H9 (cell line): ENCODE data around the gene SLC46A2. TPM values are rescaled to one million over a fixed set of nuclear protein-coding genes. Genes with fewer than 3 reads are reported as not detected.

Experiments
- DNase-seq: peaks from one replicate; pipeline ENCODE4 v3.0.0-alpha.2; 2017
- H2AFZ ChIP-seq: one replicate; pipeline ENCODE4 v1.6.1; 2013; ENCODE audit warnings: mild to moderate bottlenecking, low read length, control low read depth, moderate library complexity
- H2AK5ac ChIP-seq: 2 replicates; pipeline ENCODE4 v1.6.1; 2013; ENCODE audit warnings: low read length, control low read depth, mixed read lengths; ENCODE audit not compliant: insufficient read length
- H2BK120ac ChIP-seq: one replicate; pipeline ENCODE4 v1.6.1; 2013; ENCODE audit warnings: low read depth, mild to moderate bottlenecking, low read length, control low read depth, inconsistent platforms; ENCODE audit not compliant: poor library complexity, severe bottlenecking
- H2BK12ac ChIP-seq: 2 replicates; pipeline ENCODE4 v1.6.1; 2013; ENCODE audit warnings: low read length, control low read depth, mixed read lengths, low read depth; ENCODE audit not compliant: insufficient read length
- H2BK15ac ChIP-seq: 2 replicates; pipeline ENCODE4 v1.6.1; 2013; ENCODE audit warnings: low read depth, low read length, control low read depth
- H2BK20ac ChIP-seq: one replicate; pipeline ENCODE4 v1.6.1; 2013; ENCODE audit warnings: low read depth, mild to moderate bottlenecking, low read length, control low read depth, inconsistent platforms; ENCODE audit not compliant: poor library complexity, severe bottlenecking
- H2BK5ac ChIP-seq: 2 replicates; pipeline ENCODE4 v1.6.1; 2013; ENCODE audit warnings: low read length, control low read depth, mixed read lengths; ENCODE audit not compliant: insufficient read length
- H3K14ac ChIP-seq: 2 replicates; pipeline ENCODE4 v1.6.1; 2013; ENCODE audit warnings: low read length, control low read depth; ENCODE audit not compliant: insufficient read depth
- H3K18ac ChIP-seq: 2 replicates; pipeline ENCODE4 v1.6.1; 2013; ENCODE audit warnings: low read depth, mild to moderate bottlenecking, mixed read lengths, low read length, control low read depth; ENCODE audit not compliant: insufficient read length
- H3K23ac ChIP-seq: 2 replicates; pipeline ENCODE4 v1.6.1; 2013; ENCODE audit warnings: low read length, control low read depth, mixed read lengths, low read depth; ENCODE audit not compliant: insufficient read length
- H3K23me2 ChIP-seq: 2 replicates; pipeline ENCODE4 v1.6.1; 2013; ENCODE audit warnings: low read depth, mild to moderate bottlenecking, mixed read lengths, low read length, control low read depth; ENCODE audit not compliant: insufficient read length, poor library complexity, severe bottlenecking
- H3K27ac ChIP-seq: 2 replicates; pipeline ENCODE4 v1.5.1; 2013; ENCODE audit warnings: low read length, control low read depth, mixed read lengths, low read depth; ENCODE audit not compliant: insufficient read length
- H3K27me3 ChIP-seq: 2 replicates; pipeline ENCODE4 v1.6.1; 2013; ENCODE audit warnings: low read length, control low read depth, inconsistent platforms; ENCODE audit not compliant: insufficient read depth
- H3K4ac ChIP-seq: 2 replicates; pipeline ENCODE4 v1.6.1; 2013; ENCODE audit warnings: low read depth, mild to moderate bottlenecking, control low read depth, inconsistent platforms, low read length, moderate library complexity
- H3K4me1 ChIP-seq: 2 replicates; pipeline ENCODE4 v1.6.1; 2013; ENCODE audit warnings: low read length, control low read depth, inconsistent platforms; ENCODE audit not compliant: insufficient read depth
- H3K4me2 ChIP-seq: 2 replicates; pipeline ENCODE4 v1.6.1; 2013; ENCODE audit warnings: low read length, control low read depth, mixed read lengths; ENCODE audit not compliant: insufficient read length, insufficient read depth
- H3K56ac ChIP-seq: 2 replicates; pipeline ENCODE4 v1.6.1; 2013; ENCODE audit warnings: low read depth, mild to moderate bottlenecking, mixed read lengths, low read length, control low read depth; ENCODE audit not compliant: insufficient read length
- H3K79me1 ChIP-seq: 2 replicates; pipeline ENCODE4 v1.6.1; 2013; ENCODE audit warnings: low read depth, mild to moderate bottlenecking, moderate library complexity, low read length, control low read depth, inconsistent platforms; ENCODE audit not compliant: insufficient read depth, poor library complexity, severe bottlenecking
- H3K79me2 ChIP-seq: 2 replicates; pipeline ENCODE4 v1.6.1; 2013; ENCODE audit warnings: low read length, control low read depth, inconsistent platforms; ENCODE audit not compliant: insufficient read depth
- H3K9ac ChIP-seq: 2 replicates; pipeline ENCODE4 v1.6.1; 2013; ENCODE audit warnings: low read length, control low read depth, mixed read lengths; ENCODE audit not compliant: insufficient read length; ENCODE audit errors: extremely low read depth
- H3K9me3 ChIP-seq: one replicate; pipeline ENCODE4 v1.6.1; 2013; ENCODE audit warnings: low read depth, low read length, inconsistent platforms; ENCODE audit not compliant: control insufficient read depth
- H3T11ph ChIP-seq: one replicate; pipeline ENCODE4 v1.6.1; 2013; ENCODE audit warnings: mild to moderate bottlenecking, low read length, control low read depth, inconsistent platforms
- H4K20me1 ChIP-seq: one replicate; pipeline ENCODE4 v1.6.1; 2013; ENCODE audit not compliant: control insufficient read depth, insufficient read length, insufficient read depth
- H4K5ac ChIP-seq: 2 replicates; pipeline ENCODE4 v1.6.1; 2013; ENCODE audit warnings: low read depth, mild to moderate bottlenecking, mixed read lengths, low read length, control low read depth; ENCODE audit not compliant: insufficient read length
- H4K8ac ChIP-seq: replicated peaks from 2 replicates; pipeline ENCODE4 v1.6.1; 2013; ENCODE audit warnings: low read length, control low read depth, mixed read lengths, low read depth; ENCODE audit not compliant: insufficient read length
- H4K91ac ChIP-seq: 2 replicates; pipeline ENCODE4 v1.6.1; 2013; ENCODE audit warnings: low read depth, mild to moderate bottlenecking, moderate library complexity, mixed read lengths, low read length, control low read depth; ENCODE audit not compliant: insufficient read length
- H3K27ac Mint-ChIP-seq, 3 experiments: 2 replicates in 2 of 3; 3 replicates in 1 of 3; pipeline ENCODE4 v1.8.0; 2020 to 2021; ENCODE audit warnings: mixed read lengths in 3 of 3, mild to moderate bottlenecking in 1 of 3, moderate library complexity in 1 of 3
- H3K27me3 Mint-ChIP-seq: 2 replicates; pipeline ENCODE4 v1.8.0; 2021; ENCODE audit warnings: low read depth, mild to moderate bottlenecking, moderate library complexity, mixed read lengths
- H3K36me3 Mint-ChIP-seq, 3 experiments: 2 replicates in 2 of 3; 3 replicates in 1 of 3; pipeline ENCODE4 v1.8.0; 2020 to 2021; ENCODE audit warnings: low read depth in 3 of 3, mixed read lengths in 3 of 3; ENCODE audit not compliant: insufficient read depth in 1 of 3
- H3K4me1 Mint-ChIP-seq, 2 experiments: 2 replicates each; pipeline ENCODE4 v1.8.0; 2020; ENCODE audit warnings: mixed read lengths in 2 of 2
- H3K4me3 Mint-ChIP-seq, 2 experiments: 2 replicates in 1 of 2; 3 replicates in 1 of 2; pipeline ENCODE4 v1.8.0; 2020 to 2021; ENCODE audit warnings: mild to moderate bottlenecking in 2 of 2, mixed read lengths in 2 of 2, moderate library complexity in 1 of 2
- H3K9me3 Mint-ChIP-seq, 2 experiments: 2 replicates in 1 of 2; 3 replicates in 1 of 2; pipeline ENCODE4 v1.8.0; 2020; ENCODE audit warnings: mild to moderate bottlenecking in 2 of 2, mixed read lengths in 2 of 2, moderate library complexity in 1 of 2
- WGBS: extraction: QIAGEN DNeasy Blood & Tissue Kit; methylation state at CpG from one replicate; pipeline ENCODE4 v1.1.7; 2013; ENCODE audit warnings: missing lambda C conversion rate, low lambda C conversion rate, mixed read lengths; ENCODE audit not compliant: insufficient read length; ENCODE audit errors: extremely low coverage; 5-methylcytosine and 5-hydroxymethylcytosine counted together
- total RNA-seq: library from RNA; stranded (reverse); gene quantifications from 2 replicates; pipeline ENCODE4 v1.2.1, GENCODE V29; 2021
- TF ChIP-seq, protein P1 (sequence below): fragments of 200-600 bp; sonication (generic); conservative IDR thresholded peaks from 3 replicates; pipeline ENCODE4 v1.8.0; 2021; ENCODE audit warnings: antibody characterized with exemption, mild to moderate bottlenecking

The SLC46A2 gene
- total RNA-seq, 1 experiment from 2014 or later, result not detected

- no peaks in the 10 kb centered on the region for H3K27me3 Mint-ChIP-seq
These were observed 33.8 kb downstream of the SLC46A2 start for GRCh38 chr9:112856843-112857242.

More at GRCh38 chr9:112856843-112857242, 33.8 kb downstream of the SLC46A2 start:
- H3K79me2 ChIP-seq, result no peaks in the 10 kb centered on the region
- no peak overlapping the region for H3T11ph ChIP-seq
- no peak overlapping the region for H3K18ac ChIP-seq
- H2AFZ ChIP-seq, result no peak overlapping the region
- H3K9ac ChIP-seq, result no peak overlapping the region
- WGBS, result no CpG with 5 or more reads among the region's 14 CpGs
- H3K4me1 Mint-ChIP-seq, result peaks cover 4 to 7% of the 10 kb centered on the region in 2 experiments
- no peaks in the 10 kb centered on the region for H3K79me1 ChIP-seq
- DNase-seq, result no peak
- H2AK5ac ChIP-seq, result no peak overlapping the region
- no peaks in the 10 kb centered on the region for H3K23me2 ChIP-seq
- no peaks in the 10 kb centered on the region for H3K27me3 ChIP-seq
- H2BK5ac ChIP-seq, result no peak overlapping the region
- H2BK120ac ChIP-seq, result no peak overlapping the region
- H4K91ac ChIP-seq, result no peak overlapping the region
- H3K4me3 Mint-ChIP-seq, result no peak overlapping the region
- H2BK12ac ChIP-seq, result no peak overlapping the region
- H3K9me3 ChIP-seq, result no peaks in the 10 kb centered on the region
- no peak overlapping the region for H4K5ac ChIP-seq
- no peaks in the 10 kb centered on the region; a peak in 1 of 5 replicates for H3K9me3 Mint-ChIP-seq
- no peak overlapping the region for H3K56ac ChIP-seq
- no peak overlapping the region for H3K27ac ChIP-seq
- H3K23ac ChIP-seq, result no peak overlapping the region
- H4K20me1 ChIP-seq, result peaks cover 3% of the 10 kb centered on the region
- H4K8ac ChIP-seq, result no peak overlapping the region
- H3K14ac ChIP-seq, result no peak overlapping the region
- no peaks in the 10 kb centered on the region for H3K4me1 ChIP-seq
- H2BK15ac ChIP-seq, result no peak overlapping the region
- no peak overlapping the region for H3K4ac ChIP-seq
- H2BK20ac ChIP-seq, result no peak overlapping the region
- no peak overlapping the region for H3K4me2 ChIP-seq
- no peak overlapping the region; a peak in 1 of 7 replicates for H3K27ac Mint-ChIP-seq
- peaks cover 0 to 6% (median 0%) of the 10 kb centered on the region in 3 experiments; a peak in 3 of 7 replicates for H3K36me3 Mint-ChIP-seq
- TF ChIP-seq, protein P1, sequence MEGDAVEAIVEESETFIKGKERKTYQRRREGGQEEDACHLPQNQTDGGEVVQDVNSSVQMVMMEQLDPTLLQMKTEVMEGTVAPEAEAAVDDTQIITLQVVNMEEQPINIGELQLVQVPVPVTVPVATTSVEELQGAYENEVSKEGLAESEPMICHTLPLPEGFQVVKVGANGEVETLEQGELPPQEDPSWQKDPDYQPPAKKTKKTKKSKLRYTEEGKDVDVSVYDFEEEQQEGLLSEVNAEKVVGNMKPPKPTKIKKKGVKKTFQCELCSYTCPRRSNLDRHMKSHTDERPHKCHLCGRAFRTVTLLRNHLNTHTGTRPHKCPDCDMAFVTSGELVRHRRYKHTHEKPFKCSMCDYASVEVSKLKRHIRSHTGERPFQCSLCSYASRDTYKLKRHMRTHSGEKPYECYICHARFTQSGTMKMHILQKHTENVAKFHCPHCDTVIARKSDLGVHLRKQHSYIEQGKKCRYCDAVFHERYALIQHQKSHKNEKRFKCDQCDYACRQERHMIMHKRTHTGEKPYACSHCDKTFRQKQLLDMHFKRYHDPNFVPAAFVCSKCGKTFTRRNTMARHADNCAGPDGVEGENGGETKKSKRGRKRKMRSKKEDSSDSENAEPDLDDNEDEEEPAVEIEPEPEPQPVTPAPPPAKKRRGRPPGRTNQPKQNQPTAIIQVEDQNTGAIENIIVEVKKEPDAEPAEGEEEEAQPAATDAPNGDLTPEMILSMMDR, result no peak
